ENCODE measurements around the gene ADGRE2.
"Not testable (repeated sequence)": the region's sequence is repeated elsewhere in the genome, so short reads cannot be mapped to it uniquely, and the experiment has no call there.

The ADGRE2 gene

GRCh38 chr19:14782626-14783409 is 4.5 kb upstream of the ADGRE2 start:
- DNase-seq (ENCODE audit: extremely low read depth, low read depth), result no peak
- TF ChIP-seq CTCF (IDR thresholded peaks at IDR 0.05; ENCODE audit: low read depth, low read length, missing control alignments), result no peak
- H3K4me3 ChIP-seq (replicated peaks; ENCODE audit: low read depth, low read length), result no peak overlapping the region

GRCh38 chr19:14781713-14782536 is 3.6 kb upstream of the ADGRE2 start:
- not testable (repeated sequence) for H3K4me3 ChIP-seq (replicated peaks; ENCODE audit: low read depth, low read length); DNase-seq (ENCODE audit: extremely low read depth, low read depth)

GRCh38 chr19:14780622-14781225 is 2.4 kb upstream of the ADGRE2 start:
- not testable (repeated sequence) for DNase-seq (ENCODE audit: extremely low read depth, low read depth); H3K4me3 ChIP-seq (replicated peaks; ENCODE audit: low read depth, low read length)

- TF ChIP-seq CTCF (IDR thresholded peaks at IDR 0.05; ENCODE audit: low read depth, low read length, missing control alignments), result no peak
- DNase-seq (ENCODE audit: extremely low read depth, low read depth), result no peak
- no peak overlapping the region for H3K4me3 ChIP-seq (replicated peaks; ENCODE audit: low read depth, low read length)
Observed at GRCh38 chr19:14779151-14779550, 791 bp upstream of the ADGRE2 start.

- H3K4me3 ChIP-seq (replicated peaks; ENCODE audit: low read depth, low read length); DNase-seq (ENCODE audit: extremely low read depth, low read depth): not testable (repeated sequence)
Observed at GRCh38 chr19:14777645-14778044, 715 bp downstream of the ADGRE2 start.

- no peak for TF ChIP-seq CTCF (IDR thresholded peaks at IDR 0.05; ENCODE audit: low read depth, low read length, missing control alignments)
- no peak for DNase-seq (ENCODE audit: extremely low read depth, low read depth)
- peak overlapping the region; percentile 59 for H3K4me3 ChIP-seq (replicated peaks; ENCODE audit: low read depth, low read length)
Observed at GRCh38 chr19:14775869-14776586, 2.3 kb downstream of the ADGRE2 start.

GRCh38 chr19:14775326-14775725 is 3.0 kb downstream of the ADGRE2 start:
- peak overlapping the region; percentile 59 for H3K4me3 ChIP-seq (replicated peaks; ENCODE audit: low read depth, low read length)
- DNase-seq (ENCODE audit: extremely low read depth, low read depth), result not testable (repeated sequence)

GRCh38 chr19:14774373-14774772 is 4.0 kb downstream of the ADGRE2 start:
- H3K4me3 ChIP-seq (replicated peaks; ENCODE audit: low read depth, low read length), result no peak overlapping the region
- no peak for DNase-seq (ENCODE audit: extremely low read depth, low read depth)
- no peak for TF ChIP-seq CTCF (IDR thresholded peaks at IDR 0.05; ENCODE audit: low read depth, low read length, missing control alignments)

- not testable (repeated sequence) for DNase-seq (ENCODE audit: extremely low read depth, low read depth); H3K4me3 ChIP-seq (replicated peaks; ENCODE audit: low read depth, low read length)
Observed at GRCh38 chr19:14773722-14774121, 4.6 kb downstream of the ADGRE2 start.
